IMR-90 (cell line): ENCODE data around the gene ERG. TPM values are rescaled to one million over a fixed set of nuclear protein-coding genes. Genes with fewer than 3 reads are reported as not detected.

ENCODE experiments used
- ATAC-seq: fragments of 200-7000 bp; cut with Tn5 transposase; 2 replicates; pipeline ENCODE4 v1.9.1; 2020; ENCODE audit warnings: low read depth, mild to moderate bottlenecking, moderate library complexity
- BruUV-seq: library from RNA; stranded (reverse); fragments of 400-500 nt; replicated peaks from 2 replicates; lab custom pipeline; 2021; lab: Mats Ljungman, UMichigan
- CTCF ChIA-PET: fragments of 300-600 bp; formaldehyde crosslinking; extraction: SDS; loops from one replicate; lab custom pipeline; 2021; ENCODE audit warnings: antibody characterized with exemption; lab: Yijun Ruan, JAX
- POLR2A ChIA-PET: fragments of 300-600 bp; sonication (Branson Sonifier 250); formaldehyde crosslinking; loops from one replicate; lab custom pipeline; 2022; ENCODE audit warnings: antibody characterized with exemption; ENCODE audit not compliant: unreplicated experiment; lab: Charles Lee
- DNase-seq: peaks from one replicate; pipeline ENCODE4 v3.0.0; 2013
- H2AFZ ChIP-seq: replicated peaks from 2 replicates; pipeline ENCODE3; 2013; ENCODE audit warnings: low read length, mild to moderate bottlenecking; ENCODE audit not compliant: poor library complexity
- H2AK5ac ChIP-seq: 2 replicates; pipeline ENCODE4 v1.6.1; 2013; ENCODE audit warnings: low read depth, low read length, inconsistent platforms
- H2AK9ac ChIP-seq: replicated peaks from 2 replicates; pipeline ENCODE3; 2013; ENCODE audit warnings: mild to moderate bottlenecking, low read depth, low read length, moderate library complexity; ENCODE audit not compliant: poor library complexity
- H2BK120ac ChIP-seq: 2 replicates; pipeline ENCODE4 v1.6.1; 2013; ENCODE audit warnings: low read depth, low read length, inconsistent platforms
- H2BK15ac ChIP-seq: 3 replicates; pipeline ENCODE4 v1.6.1; 2013; ENCODE audit warnings: low read depth, low read length, inconsistent platforms
- H2BK20ac ChIP-seq: 2 replicates; pipeline ENCODE4 v1.6.1; 2013; ENCODE audit warnings: low read depth, mild to moderate bottlenecking, inconsistent platforms, low read length, moderate library complexity
- H2BK5ac ChIP-seq: 2 replicates; pipeline ENCODE4 v1.6.1; 2013; ENCODE audit warnings: mild to moderate bottlenecking, low read depth, low read length, inconsistent platforms; ENCODE audit not compliant: poor library complexity, severe bottlenecking
- H3K14ac ChIP-seq: replicated peaks from 2 replicates; pipeline ENCODE4 v1.6.1; 2013; ENCODE audit warnings: low read depth, low read length, inconsistent platforms
- H3K18ac ChIP-seq: 2 replicates; pipeline ENCODE4 v1.6.1; 2013; ENCODE audit warnings: low read depth, low read length, control low read depth
- H3K23ac ChIP-seq: 2 replicates; pipeline ENCODE4 v1.6.1; 2013; ENCODE audit warnings: low read depth, low read length, inconsistent platforms
- H3K27ac ChIP-seq: 2 replicates; pipeline ENCODE4 v1.5.1; 2013; ENCODE audit warnings: mild to moderate bottlenecking, control low read depth, low read length; ENCODE audit not compliant: insufficient read depth
- H3K27me3 ChIP-seq: 2 replicates; pipeline ENCODE4 v1.6.1; 2013; ENCODE audit warnings: low read length; ENCODE audit not compliant: control insufficient read depth, insufficient read depth
- H3K36me3 ChIP-seq: 2 replicates; pipeline ENCODE4 v1.6.1; 2013; ENCODE audit warnings: low read length, mixed read lengths; ENCODE audit not compliant: control insufficient read depth, insufficient read depth
- H3K4ac ChIP-seq: 2 replicates; pipeline ENCODE4 v1.6.1; 2013; ENCODE audit warnings: low read depth, low read length, inconsistent platforms
- H3K4me1 ChIP-seq: 2 replicates; pipeline ENCODE4 v1.6.1; 2013; ENCODE audit warnings: low read length, mixed read lengths; ENCODE audit not compliant: control insufficient read depth, insufficient read depth
- H3K4me2 ChIP-seq: 2 replicates; pipeline ENCODE4 v1.6.1; 2013; ENCODE audit warnings: low read depth, mild to moderate bottlenecking, control low read depth, low read length, moderate library complexity
- H3K4me3 ChIP-seq: 2 replicates; pipeline ENCODE4 v1.5.1; 2013; ENCODE audit warnings: low read depth, mild to moderate bottlenecking, control low read depth, low read length, moderate library complexity; ENCODE audit not compliant: insufficient read depth
- H3K56ac ChIP-seq: 2 replicates; pipeline ENCODE4 v1.6.1; 2013; ENCODE audit warnings: low read length, inconsistent platforms; ENCODE audit not compliant: insufficient read depth; ENCODE audit errors: extremely low read depth
- H3K79me1 ChIP-seq, 2 experiments: 2 replicates each; pipeline ENCODE4 v1.6.1; 2013; ENCODE audit warnings: low read length in 2 of 2, inconsistent platforms in 1 of 2, low read depth in 1 of 2
- H3K9ac ChIP-seq: 2 replicates; pipeline ENCODE4 v1.6.1; 2013; ENCODE audit warnings: low read depth, low read length, control low read depth
- H3K9me1 ChIP-seq: 2 replicates; pipeline ENCODE4 v1.6.1; 2013; ENCODE audit warnings: low read length, inconsistent platforms; ENCODE audit not compliant: insufficient read depth
- H3K9me3 ChIP-seq: 2 replicates; pipeline ENCODE4 v1.6.1; 2013; ENCODE audit warnings: low read length; ENCODE audit not compliant: control insufficient read depth, insufficient read depth
- H4K20me1 ChIP-seq: 2 replicates; pipeline ENCODE4 v1.6.1; 2013; ENCODE audit warnings: low read length, inconsistent platforms; ENCODE audit not compliant: insufficient read depth
- H4K5ac ChIP-seq: 2 replicates; pipeline ENCODE4 v1.6.1; 2013; ENCODE audit warnings: mild to moderate bottlenecking, low read depth, low read length, control low read depth
- H4K8ac ChIP-seq, 2 experiments: 2 replicates each; pipeline ENCODE4 v1.6.1; 2013; ENCODE audit warnings: low read depth in 2 of 2, low read length in 2 of 2, control low read depth in 1 of 2, inconsistent platforms in 1 of 2
- H4K91ac ChIP-seq: 2 replicates; pipeline ENCODE4 v1.6.1; 2013; ENCODE audit warnings: low read depth, low read length, inconsistent platforms; ENCODE audit not compliant: insufficient read depth
- CHD1 ChIP-seq: IDR thresholded peaks from 2 replicates; pipeline ENCODE4 v1.6.1; 2012; ENCODE audit warnings: low read depth, low read length, improper control_type of control experiment
- MAFK ChIP-seq: IDR thresholded peaks from 2 replicates; pipeline ENCODE4 v1.6.1; 2012; ENCODE audit warnings: low read depth, low read length, improper control_type of control experiment
- NFE2L2 ChIP-seq: fragments of 150-350 bp; IDR thresholded peaks from 2 replicates; pipeline ENCODE4 v1.6.1; 2016; ENCODE audit warnings: low read depth, mild to moderate bottlenecking, low read length
- WGBS, 2 experiments: methylation state at CpG; one replicate each; pipeline versions ENCODE4 v1.1.5 to v1.1.7; 2013; ENCODE audit warnings: missing lambda C conversion rate in 2 of 2; ENCODE audit not compliant: insufficient read length in 1 of 2; ENCODE audit errors: extremely low coverage in 2 of 2; 5-methylcytosine and 5-hydroxymethylcytosine counted together
- dilution Hi-C: fragments of 300-500 bp; cut with HindIII; formaldehyde crosslinking; loops from one replicate; pipeline ENCODE4 v1.14.3; 2018; ENCODE audit warnings: low sequenced_read_pairs; ENCODE audit not compliant: unreplicated experiment
- in situ Hi-C: fragments of 300-500 bp; cut with MboI; formaldehyde crosslinking; loops from 3 replicates; pipeline ENCODE4 v1.14.3; 2019; ENCODE audit warnings: low sequenced_read_pairs, inconsistent platforms, mixed read lengths
- intact Hi-C: fragments of 100-400 bp; cut with micrococcal nuclease; formaldehyde crosslinking; loops from 2 replicates; pipeline ENCODE4 v1.10.0; 2022
- polyA plus RNA-seq, 3 experiments: library from polyadenylated mRNA; depleted of rRNA; stranded (reverse); fragments of >200 nt; gene quantifications; 2 replicates each; pipeline ENCODE4 v1.2.3, GENCODE V29; 2012; ENCODE audit warnings: low replicate concordance in 1 of 3
- total RNA-seq: library from RNA; depleted of rRNA; stranded (reverse); fragments of >200 nt; gene quantifications from 2 replicates; pipeline ENCODE4 v1.2.3, GENCODE V29; 2012

The ERG gene
- total and polyA plus RNA-seq, 2 of the 4 experiments (the other 2 are of a cell fraction), result not detected

DNA sequence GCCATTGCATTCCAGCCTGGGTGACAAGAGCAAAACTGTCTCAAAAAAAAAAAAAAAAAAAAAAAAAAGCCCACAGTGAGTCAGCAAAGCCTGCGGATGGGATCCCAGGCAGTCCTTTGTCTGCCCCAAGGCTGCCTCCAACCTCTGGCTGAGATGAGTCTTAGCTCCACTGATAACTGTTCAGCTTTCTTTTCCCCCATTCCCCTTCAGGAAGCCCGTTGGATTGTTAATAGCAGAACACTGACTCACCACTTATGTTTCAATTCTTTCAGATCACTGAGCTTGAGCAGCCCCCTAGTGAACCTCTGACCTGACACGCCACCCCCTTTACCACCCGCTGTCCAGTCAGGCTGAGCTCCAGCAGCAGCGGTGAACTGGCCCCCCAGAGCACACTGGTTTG is 57.5 kb downstream of the ERG start:
- intact Hi-C loops (no loop called here), in situ Hi-C loops (no loop called here), dilution Hi-C loops (no loop called here)
- peak overlapping the region; percentile 56; the same call in 1 of the 2 replicates for H4K91ac ChIP-seq
- H3K4me2 ChIP-seq, result no peak overlapping the region
- peak; percentile 81 for ATAC-seq
- no peak overlapping the region for H3K56ac ChIP-seq
- BruUV-seq, result no TSS peak
- H3K9me1 ChIP-seq, result peaks cover 7% of the 10 kb centered on the region; the same call in 1 of the 2 replicates
- no peak overlapping the region for H4K5ac ChIP-seq
- no peaks in the 10 kb centered on the region for H3K79me1 ChIP-seq
- peak overlapping the region; percentile 1 for H2AFZ ChIP-seq
- no peaks in the 10 kb centered on the region for H3K9me3 ChIP-seq
- CTCF ChIA-PET, result no interaction called here
- no peaks in the 10 kb centered on the region for H3K36me3 ChIP-seq
- H4K8ac ChIP-seq, result no peak overlapping the region
- no peak overlapping the region for H2AK5ac ChIP-seq
- no peak overlapping the region for H2BK15ac ChIP-seq
- TF ChIP-seq CHD1 (no peak), NFE2L2 (peak; percentile 58; the same call in 1 of the 2 replicates), MAFK (peak; percentile 16; the same call in 1 of the 2 replicates)
- H4K20me1 ChIP-seq, result no peaks in the 10 kb centered on the region
- H3K4ac ChIP-seq, result no peak overlapping the region
- peak overlapping the region; percentile 3 for H2BK5ac ChIP-seq
- H3K4me1 ChIP-seq, result peaks cover 10% of the 10 kb centered on the region
- H3K27ac ChIP-seq, result no peak overlapping the region
- no peak overlapping the region for H3K14ac ChIP-seq
- peak; percentile 80 for DNase-seq
- H3K18ac ChIP-seq, result no peak overlapping the region
- H3K27me3 ChIP-seq, result peaks cover 2% of the 10 kb centered on the region; the same call in 1 of the 2 replicates
- WGBS, 2 experiments, result 50% methylated on average over 2 of the region's 5 CpGs; no CpG with 5 or more reads in 1 of the 2 experiments
- H2AK9ac ChIP-seq, result peak overlapping the region; percentile 3
- peak overlapping the region; percentile 75 for H2BK120ac ChIP-seq
- H3K23ac ChIP-seq, result no peak overlapping the region
- POLR2A ChIA-PET, result no interaction called here
- no peak overlapping the region for H2BK20ac ChIP-seq
- no peak overlapping the region for H3K4me3 ChIP-seq
- H3K9ac ChIP-seq, result no peak overlapping the region
